HG02623 (cell line): ENCODE data around the gene FHAD1.
"Not testable (repeated sequence)": the region's sequence is repeated elsewhere in the genome, so short reads cannot be mapped to it uniquely, and the experiment has no call there.

Source experiments
- ATAC-seq: cut with Tn5 transposase; IDR thresholded peaks from one replicate; pipeline ENCODE4 v1.9.1; 2021; ENCODE audit warnings: moderate library complexity; ENCODE audit not compliant: unreplicated experiment

Gene FHAD1

GRCh38 chr1:15430787-15431570, 184.0 kb downstream of the FHAD1 start:
- no peak for ATAC-seq

- ATAC-seq: no peak
Measured at GRCh38 chr1:15431571-15431948, 184.5 kb downstream of the FHAD1 start.

GRCh38 chr1:15432324-15432723, 185.3 kb downstream of the FHAD1 start:
- no peak for ATAC-seq

- ATAC-seq: no peak
Measured at GRCh38 chr1:15433471-15433870, 186.4 kb downstream of the FHAD1 start.

GRCh38 chr1:15434739-15435138, 187.7 kb downstream of the FHAD1 start:
- not testable (repeated sequence) for ATAC-seq

- ATAC-seq: no peak
Measured at GRCh38 chr1:15435239-15436077, 188.4 kb downstream of the FHAD1 start.

- no peak for ATAC-seq
Measured at GRCh38 chr1:15436881-15437442, 189.9 kb downstream of the FHAD1 start.

GRCh38 chr1:15439325-15439724, 192.3 kb downstream of the FHAD1 start:
- ATAC-seq: no peak

GRCh38 chr1:15440357-15440756, 193.3 kb downstream of the FHAD1 start:
- ATAC-seq: no peak

GRCh38 chr1:15441247-15441646, 194.2 kb downstream of the FHAD1 start:
- ATAC-seq: no peak

- ATAC-seq: no peak
Measured at GRCh38 chr1:15442119-15442518, 195.1 kb downstream of the FHAD1 start.

GRCh38 chr1:15442759-15443158, 195.7 kb downstream of the FHAD1 start:
- ATAC-seq: no peak

GRCh38 chr1:15443281-15443680, 196.3 kb downstream of the FHAD1 start:
- no peak for ATAC-seq

GRCh38 chr1:15444468-15445389, 197.7 kb downstream of the FHAD1 start:
- no peak for ATAC-seq

GRCh38 chr1:15445390-15446122, 198.5 kb downstream of the FHAD1 start:
- no peak for ATAC-seq

- ATAC-seq: no peak
Measured at GRCh38 chr1:15446212-15446611, 199.2 kb downstream of the FHAD1 start.
